Activated gamma-delta T cell treated with anti-CD3 and anti-CD28 coated beads, Interleukin-2, amount 50 U/mL, for 16 hours (primary cell): ENCODE measurements around the gene HSPB7.
"Not testable (repeated sequence)": the region's sequence is repeated elsewhere in the genome, so short reads cannot be mapped to it uniquely, and the experiment has no call there.

Experiments
- DNase-seq: peaks from one replicate; pipeline ENCODE4 v3.0.0-alpha.2; 2020; ENCODE audit warnings: low read depth

HSPB7 gene

DNA sequence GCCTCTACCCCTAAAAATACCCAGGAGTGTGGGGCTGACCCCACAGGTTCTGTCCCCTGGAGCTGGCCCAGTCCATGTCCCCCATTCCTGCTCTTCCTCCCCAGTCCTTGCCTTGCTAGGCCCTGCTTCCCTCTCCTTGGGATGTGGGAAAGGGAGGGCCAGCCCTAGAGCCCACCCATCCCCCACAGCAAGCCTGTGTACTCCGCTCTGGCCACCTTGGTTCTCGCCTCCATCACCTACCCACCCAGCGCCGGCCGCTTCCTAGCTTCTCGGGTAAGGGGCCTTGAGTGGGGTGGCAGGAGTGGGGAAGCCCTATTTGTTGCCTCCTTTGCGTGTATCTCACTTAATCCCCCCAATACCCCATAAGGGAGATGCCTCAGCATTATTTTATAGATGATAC, 32.5 kb upstream of the HSPB7 start:
- no peak for DNase-seq

DNA sequence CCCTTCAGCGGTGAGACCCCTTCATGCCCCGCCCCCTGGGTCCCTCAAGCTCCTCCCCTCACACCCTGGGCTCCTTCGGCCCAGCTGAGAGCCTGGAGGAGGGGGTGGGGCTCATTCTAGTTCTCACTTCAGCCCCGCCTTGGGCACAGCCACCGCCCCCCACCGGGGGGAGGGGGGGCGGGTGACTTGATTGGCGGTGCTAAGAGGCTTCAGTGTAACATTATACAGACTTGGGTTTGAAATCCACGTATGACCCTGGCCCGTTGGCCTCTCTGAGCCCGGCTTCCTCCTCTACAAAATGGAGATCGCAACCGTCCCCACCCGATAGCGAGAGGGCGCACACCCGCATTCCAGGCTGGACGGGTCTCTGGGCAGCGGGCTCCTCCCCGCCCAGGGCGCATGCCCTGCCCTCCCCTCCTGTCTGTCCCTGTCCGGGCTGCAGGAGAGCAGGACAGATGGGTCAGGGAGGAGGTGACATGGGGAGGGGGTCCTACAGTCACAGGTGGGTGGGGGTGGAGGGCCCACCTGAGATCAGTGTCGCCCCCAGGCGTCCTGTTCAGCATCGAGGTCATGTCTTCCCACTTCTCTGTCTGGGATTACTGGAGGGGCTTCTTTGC, 30.8 kb upstream of the HSPB7 start:
- no peak for DNase-seq

DNA sequence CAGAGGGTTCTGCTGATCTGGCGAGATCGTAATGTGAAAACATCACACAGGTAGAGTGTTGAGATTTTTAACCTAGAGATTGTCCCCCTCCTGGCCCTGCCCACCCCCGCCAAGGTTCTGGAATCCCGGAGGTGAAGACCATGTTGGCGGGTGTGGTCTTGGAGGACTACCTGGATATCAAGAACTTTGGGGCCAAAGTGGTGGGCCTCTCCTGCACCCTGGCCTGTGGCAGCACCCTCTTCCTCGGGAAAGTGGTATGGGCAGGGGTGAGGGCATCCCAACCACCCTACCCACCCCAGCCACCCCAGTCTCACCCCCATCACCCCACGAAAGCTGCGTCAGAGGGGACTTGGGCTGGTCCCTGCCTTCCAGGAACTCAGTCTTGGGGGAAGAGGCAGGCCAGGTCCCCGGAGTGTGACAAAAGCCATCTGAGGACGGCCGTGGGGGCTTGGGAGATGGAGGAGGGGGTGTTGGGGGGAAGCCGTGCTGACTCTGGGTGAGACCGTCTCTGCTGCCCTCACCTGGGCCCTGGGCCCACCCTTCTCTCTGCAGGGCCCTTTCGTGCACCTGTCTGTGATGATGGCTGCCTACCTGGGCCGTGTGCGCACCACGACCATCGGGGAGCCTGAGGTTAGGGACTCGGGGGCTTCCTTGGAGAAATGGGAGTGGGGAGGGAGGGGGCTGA, 30.1 kb upstream of the HSPB7 start:
- no peak for DNase-seq

DNA sequence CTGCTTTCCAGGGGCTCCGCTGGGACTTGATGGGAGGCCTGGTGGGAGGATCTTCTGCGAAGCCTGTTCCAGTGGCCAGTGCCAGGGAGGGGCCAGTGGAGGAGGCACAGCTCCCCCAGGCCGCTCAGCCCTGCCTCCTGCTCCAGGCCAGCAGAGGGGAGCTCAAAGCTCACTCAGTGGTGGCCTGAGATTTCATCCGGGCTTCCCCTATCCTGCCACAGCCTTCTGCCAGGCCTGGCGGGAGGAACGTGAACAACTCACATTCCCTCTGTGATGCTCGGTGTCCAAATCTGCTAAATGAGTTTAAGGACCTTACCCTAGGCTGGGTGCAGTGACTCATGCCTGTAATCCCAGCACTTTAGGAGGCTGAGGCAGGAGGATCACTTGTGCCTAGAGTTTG, 29.0 kb upstream of the HSPB7 start:
- DNase-seq = no peak

GRCh38 chr1:16043950-16044349, 26.1 kb upstream of the HSPB7 start:
- DNase-seq = no peak

GRCh38 chr1:16043521-16043920, 25.7 kb upstream of the HSPB7 start, which contains the start of gene CLCNKB:
Gene CLCNKB (plus strand): TSS chr1:16043782. CDS start chr1:16044493, 711 bp downstream.
- DNase-seq = no peak

DNA sequence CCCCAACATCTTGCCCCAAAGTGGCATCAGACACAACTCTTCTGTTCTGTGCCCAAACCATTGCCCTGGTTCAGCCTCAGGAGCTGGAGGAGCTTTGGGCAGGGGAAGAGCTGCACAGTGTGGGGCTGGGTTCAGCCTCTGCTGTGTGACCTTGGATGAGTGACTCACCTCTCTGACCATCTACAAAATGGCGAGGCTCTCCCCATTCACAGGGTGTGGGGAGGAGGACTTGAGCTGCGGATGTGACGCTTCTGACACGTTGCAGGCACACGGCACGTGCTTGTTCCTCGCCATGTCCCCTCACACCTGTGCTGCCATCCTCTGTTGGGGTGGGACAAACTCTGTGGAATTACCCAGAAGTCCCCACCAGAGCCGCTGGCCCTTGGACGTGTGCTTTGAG, 24.8 kb upstream of the HSPB7 start:
- DNase-seq = not testable (repeated sequence)

- DNase-seq = no peak
Observed at GRCh38 chr1:16042096-16042495, 24.3 kb upstream of the HSPB7 start.

- no peak for DNase-seq
Observed at GRCh38 chr1:16041200-16041599, 23.4 kb upstream of the HSPB7 start.

DNA sequence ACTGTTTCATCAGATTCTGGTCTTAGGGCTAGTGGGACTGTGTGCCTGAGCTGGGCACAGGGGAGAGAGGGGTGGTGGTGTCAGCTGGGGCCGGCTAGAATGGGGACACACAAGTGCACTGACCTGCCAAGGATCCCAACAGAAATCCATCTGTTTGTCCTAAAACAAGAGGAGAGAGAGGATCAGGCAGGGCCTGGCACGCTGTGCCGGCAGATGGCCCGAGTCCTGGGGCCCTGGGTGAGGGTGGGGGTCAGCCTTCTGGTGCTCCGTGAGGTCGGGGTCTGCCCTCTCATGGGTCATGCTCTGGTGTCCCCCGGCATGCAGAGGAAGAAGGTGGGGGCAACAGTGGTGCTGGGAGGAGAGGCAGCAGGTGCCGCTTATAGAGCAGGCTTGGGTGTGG, 22.0 kb upstream of the HSPB7 start:
- DNase-seq = not testable (repeated sequence)

- no peak for DNase-seq
Observed at GRCh38 chr1:16038620-16038912, 20.7 kb upstream of the HSPB7 start.

- not testable (repeated sequence) for DNase-seq
Observed at GRCh38 chr1:16036461-16036860, 18.6 kb upstream of the HSPB7 start.

- not testable (repeated sequence) for DNase-seq
Observed at GRCh38 chr1:16033103-16033632, 15.3 kb upstream of the HSPB7 start.

- DNase-seq = peak; percentile 20
Observed at GRCh38 chr1:16032388-16033102, 14.7 kb upstream of the HSPB7 start.

DNA sequence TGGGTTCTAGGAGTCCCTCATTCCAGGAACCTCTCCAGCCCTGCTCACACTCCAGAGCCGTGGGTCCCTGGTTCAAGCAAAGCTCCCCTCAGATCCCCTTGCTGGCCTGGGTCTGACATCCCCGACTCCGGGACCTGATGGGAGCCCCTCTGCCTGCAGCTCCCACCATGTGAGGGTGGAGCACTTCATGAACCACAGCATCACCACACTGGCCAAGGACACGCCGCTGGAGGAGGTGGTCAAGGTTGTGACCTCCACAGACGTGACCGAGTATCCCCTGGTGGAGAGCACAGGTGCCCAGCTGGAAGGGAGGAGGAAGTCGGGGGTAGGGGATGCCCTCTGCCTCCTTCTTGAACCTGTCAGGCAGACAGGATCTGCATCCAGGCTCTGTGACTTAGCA, 13.7 kb upstream of the HSPB7 start:
- no peak for DNase-seq

- DNase-seq = no peak
Observed at GRCh38 chr1:16029288-16029687, 11.4 kb upstream of the HSPB7 start.

- DNase-seq = not testable (repeated sequence)
Observed at GRCh38 chr1:16029003-16029268, 11.1 kb upstream of the HSPB7 start.

GRCh38 chr1:16028237-16029002, 10.6 kb upstream of the HSPB7 start:
- no peak for DNase-seq

- no peak for DNase-seq
Observed at GRCh38 chr1:16026723-16027484, 9.1 kb upstream of the HSPB7 start.

- DNase-seq = not testable (repeated sequence)
Observed at GRCh38 chr1:16026302-16026701, 8.5 kb upstream of the HSPB7 start.

GRCh38 chr1:16023050-16023653, 5.3 kb upstream of the HSPB7 start:
- DNase-seq = no peak
